Tibial nerve (tissue), 3 donors: Measurements from ENCODE around the gene C1orf159.

Experiments used
- POLR2A ChIP-seq, 2 donors: fragments of 450-650 bp; IDR thresholded peaks; one replicate each; pipeline ENCODE4 v1.6.1; 2017; ENCODE audit warnings: antibody characterized with exemption in 2 of 2, mild to moderate bottlenecking in 2 of 2, moderate library complexity in 2 of 2
- TF ChIP-seq, protein P1 (sequence below), 5 experiments: fragments of 200-600 bp in 3 of 5; fragments of 450-650 bp in 2 of 5; sonication (generic) in 3 of 5; IDR thresholded peaks; one replicate each; pipeline ENCODE4 v1.5.1; 2016 to 2019; ENCODE audit warnings: antibody characterized with exemption in 5 of 5, mild to moderate bottlenecking in 3 of 5, moderate library complexity in 2 of 5

DNA sequence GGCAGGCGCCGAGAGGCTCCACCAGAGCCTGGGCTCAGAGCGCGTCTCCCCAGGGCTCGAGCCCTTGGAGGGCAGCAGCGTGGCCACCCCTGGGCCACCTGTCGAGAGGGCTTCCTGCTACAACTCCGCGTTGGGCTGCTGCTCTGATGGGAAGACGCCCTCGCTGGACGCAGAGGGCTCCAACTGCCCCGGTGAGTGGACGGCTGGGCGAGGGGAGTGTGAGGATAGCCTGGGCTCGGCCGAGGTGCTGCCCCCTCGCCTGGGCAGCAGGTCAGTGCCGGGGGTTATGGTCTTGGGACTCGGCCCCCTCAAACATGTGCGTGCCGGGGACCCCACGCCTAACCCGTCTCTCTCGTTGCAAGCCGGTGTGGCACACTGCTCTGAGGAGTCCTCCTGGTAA, 69.1 kb downstream of the C1orf159 start:
- no peak for TF ChIP-seq POLR2A (IDR thresholded peaks at IDR 0.05)
- TF ChIP-seq, protein P1, sequence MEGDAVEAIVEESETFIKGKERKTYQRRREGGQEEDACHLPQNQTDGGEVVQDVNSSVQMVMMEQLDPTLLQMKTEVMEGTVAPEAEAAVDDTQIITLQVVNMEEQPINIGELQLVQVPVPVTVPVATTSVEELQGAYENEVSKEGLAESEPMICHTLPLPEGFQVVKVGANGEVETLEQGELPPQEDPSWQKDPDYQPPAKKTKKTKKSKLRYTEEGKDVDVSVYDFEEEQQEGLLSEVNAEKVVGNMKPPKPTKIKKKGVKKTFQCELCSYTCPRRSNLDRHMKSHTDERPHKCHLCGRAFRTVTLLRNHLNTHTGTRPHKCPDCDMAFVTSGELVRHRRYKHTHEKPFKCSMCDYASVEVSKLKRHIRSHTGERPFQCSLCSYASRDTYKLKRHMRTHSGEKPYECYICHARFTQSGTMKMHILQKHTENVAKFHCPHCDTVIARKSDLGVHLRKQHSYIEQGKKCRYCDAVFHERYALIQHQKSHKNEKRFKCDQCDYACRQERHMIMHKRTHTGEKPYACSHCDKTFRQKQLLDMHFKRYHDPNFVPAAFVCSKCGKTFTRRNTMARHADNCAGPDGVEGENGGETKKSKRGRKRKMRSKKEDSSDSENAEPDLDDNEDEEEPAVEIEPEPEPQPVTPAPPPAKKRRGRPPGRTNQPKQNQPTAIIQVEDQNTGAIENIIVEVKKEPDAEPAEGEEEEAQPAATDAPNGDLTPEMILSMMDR (IDR thresholded peaks at IDR 0.05), result no peak
